ENCODE measurements around the gene WDFY2. TPM values are rescaled to one million over a fixed set of nuclear protein-coding genes. Genes with fewer than 3 reads are reported as not detected.

Gene WDFY2
- total and polyA plus RNA-seq, 2 of the 13 experiments (the other 11 are each of a cell fraction or from before 2014, with no cell fraction given), result 22.6 to 27.0 TPM

- TF ChIP-seq, protein P1, sequence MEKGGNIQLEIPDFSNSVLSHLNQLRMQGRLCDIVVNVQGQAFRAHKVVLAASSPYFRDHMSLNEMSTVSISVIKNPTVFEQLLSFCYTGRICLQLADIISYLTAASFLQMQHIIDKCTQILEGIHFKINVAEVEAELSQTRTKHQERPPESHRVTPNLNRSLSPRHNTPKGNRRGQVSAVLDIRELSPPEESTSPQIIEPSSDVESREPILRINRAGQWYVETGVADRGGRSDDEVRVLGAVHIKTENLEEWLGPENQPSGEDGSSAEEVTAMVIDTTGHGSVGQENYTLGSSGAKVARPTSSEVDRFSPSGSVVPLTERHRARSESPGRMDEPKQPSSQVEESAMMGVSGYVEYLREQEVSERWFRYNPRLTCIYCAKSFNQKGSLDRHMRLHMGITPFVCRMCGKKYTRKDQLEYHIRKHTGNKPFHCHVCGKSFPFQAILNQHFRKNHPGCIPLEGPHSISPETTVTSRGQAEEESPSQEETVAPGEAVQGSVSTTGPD (CRISPR knock-in tag; IDR thresholded peaks at IDR 0.05), result no peak
- TF ChIP-seq HNRNPUL1 (IDR thresholded peaks at IDR 0.05; ENCODE audit: low read depth, low read length) (no peak), NCOA1 (CRISPR knock-in tag; IDR thresholded peaks at IDR 0.05) (no peak), ZNF615 (CRISPR knock-in tag; IDR thresholded peaks at IDR 0.05; ENCODE audit: borderline replicate concordance) (no peak), ZNF205 (CRISPR knock-in tag; IDR thresholded peaks at IDR 0.05) (peak; percentile 54; the same call in 1 of the 2 replicates), NR2F2 (IDR thresholded peaks at IDR 0.05; ENCODE audit: borderline replicate concordance, low read depth) (no peak), ZKSCAN5 (CRISPR knock-in tag; IDR thresholded peaks at IDR 0.05) (no peak), ZFP90 (CRISPR knock-in tag; IDR thresholded peaks at IDR 0.05; ENCODE audit: borderline replicate concordance) (no peak), ZNF414 (CRISPR knock-in tag; IDR thresholded peaks at IDR 0.05) (peak; percentile 74; the same call in 1 of the 2 replicates), ZNF18 (CRISPR knock-in tag; IDR thresholded peaks at IDR 0.05; ENCODE audit: insufficient replicate concordance) (peak; percentile 88), TBP (CRISPR knock-in tag; IDR thresholded peaks at IDR 0.05) (no peak), ZNF264 (CRISPR knock-in tag; IDR thresholded peaks at IDR 0.05) (peak; percentile 71; the same call in 1 of the 2 replicates), RBFOX2 (IDR thresholded peaks at IDR 0.05; ENCODE audit: low read depth, low read length) (no peak), STAT5B (CRISPR knock-in tag; IDR thresholded peaks at IDR 0.05) (no peak), ZNF572 (CRISPR knock-in tag; IDR thresholded peaks at IDR 0.05) (no peak), DNMT3B (CRISPR knock-in tag; conservative IDR thresholded peaks at IDR 0.05) (0 out of 2 replicates have a peak, but pooled peaks have one; percentile 11), ZNF761 (CRISPR knock-in tag; conservative IDR thresholded peaks at IDR 0.05) (no peak), NFIB (CRISPR knock-in tag; IDR thresholded peaks at IDR 0.05; ENCODE audit: borderline replicate concordance) (no peak), GFI1 (CRISPR knock-in tag; IDR thresholded peaks at IDR 0.05; ENCODE audit: borderline replicate concordance) (peak; percentile 44; the same call in 1 of the 2 replicates), PAF1 (CRISPR knock-in tag; IDR thresholded peaks at IDR 0.05) (no peak), ETV6 (CRISPR knock-in tag; conservative IDR thresholded peaks at IDR 0.05) (peak; percentile 71; the same call in 1 of the 2 replicates)
- TF ChIP-seq, protein P2, sequence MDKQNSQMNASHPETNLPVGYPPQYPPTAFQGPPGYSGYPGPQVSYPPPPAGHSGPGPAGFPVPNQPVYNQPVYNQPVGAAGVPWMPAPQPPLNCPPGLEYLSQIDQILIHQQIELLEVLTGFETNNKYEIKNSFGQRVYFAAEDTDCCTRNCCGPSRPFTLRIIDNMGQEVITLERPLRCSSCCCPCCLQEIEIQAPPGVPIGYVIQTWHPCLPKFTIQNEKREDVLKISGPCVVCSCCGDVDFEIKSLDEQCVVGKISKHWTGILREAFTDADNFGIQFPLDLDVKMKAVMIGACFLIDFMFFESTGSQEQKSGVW (CRISPR knock-in tag; IDR thresholded peaks at IDR 0.05; ENCODE audit: borderline replicate concordance), result no peak
- TF ChIP-seq, protein P3, sequence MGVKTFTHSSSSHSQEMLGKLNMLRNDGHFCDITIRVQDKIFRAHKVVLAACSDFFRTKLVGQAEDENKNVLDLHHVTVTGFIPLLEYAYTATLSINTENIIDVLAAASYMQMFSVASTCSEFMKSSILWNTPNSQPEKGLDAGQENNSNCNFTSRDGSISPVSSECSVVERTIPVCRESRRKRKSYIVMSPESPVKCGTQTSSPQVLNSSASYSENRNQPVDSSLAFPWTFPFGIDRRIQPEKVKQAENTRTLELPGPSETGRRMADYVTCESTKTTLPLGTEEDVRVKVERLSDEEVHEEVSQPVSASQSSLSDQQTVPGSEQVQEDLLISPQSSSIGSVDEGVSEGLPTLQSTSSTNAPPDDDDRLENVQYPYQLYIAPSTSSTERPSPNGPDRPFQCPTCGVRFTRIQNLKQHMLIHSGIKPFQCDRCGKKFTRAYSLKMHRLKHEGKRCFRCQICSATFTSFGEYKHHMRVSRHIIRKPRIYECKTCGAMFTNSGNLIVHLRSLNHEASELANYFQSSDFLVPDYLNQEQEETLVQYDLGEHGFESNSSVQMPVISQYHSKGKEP (CRISPR knock-in tag; IDR thresholded peaks at IDR 0.05), result no peak
These were observed 36.1 kb downstream of the WDFY2 start (continued) for GRCh38 chr13:51620165-51620983.

Measured in HepG2 (cell line).